ENCODE results near the gene ALCAM.

DNA sequence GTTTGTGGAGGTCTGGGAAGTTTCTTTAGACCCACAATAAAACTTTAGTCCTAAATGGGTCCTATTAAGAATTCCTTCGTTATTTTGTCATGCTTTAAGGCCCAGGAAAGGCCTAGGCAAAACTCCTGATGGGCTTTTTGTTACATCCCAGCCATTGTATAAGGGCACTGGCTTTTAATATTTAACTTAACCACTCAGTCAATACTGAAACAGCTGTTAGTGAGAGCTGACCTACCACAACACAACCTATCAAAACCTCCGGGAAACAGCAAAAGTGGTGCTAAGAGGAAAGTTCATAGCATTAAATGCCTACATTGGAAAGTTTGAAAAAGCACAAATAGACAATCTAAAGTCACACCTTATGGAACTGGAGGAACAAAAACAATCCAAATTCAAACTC is 39.6 kb downstream of the ALCAM start:
- TF ChIP-seq, protein P1, sequence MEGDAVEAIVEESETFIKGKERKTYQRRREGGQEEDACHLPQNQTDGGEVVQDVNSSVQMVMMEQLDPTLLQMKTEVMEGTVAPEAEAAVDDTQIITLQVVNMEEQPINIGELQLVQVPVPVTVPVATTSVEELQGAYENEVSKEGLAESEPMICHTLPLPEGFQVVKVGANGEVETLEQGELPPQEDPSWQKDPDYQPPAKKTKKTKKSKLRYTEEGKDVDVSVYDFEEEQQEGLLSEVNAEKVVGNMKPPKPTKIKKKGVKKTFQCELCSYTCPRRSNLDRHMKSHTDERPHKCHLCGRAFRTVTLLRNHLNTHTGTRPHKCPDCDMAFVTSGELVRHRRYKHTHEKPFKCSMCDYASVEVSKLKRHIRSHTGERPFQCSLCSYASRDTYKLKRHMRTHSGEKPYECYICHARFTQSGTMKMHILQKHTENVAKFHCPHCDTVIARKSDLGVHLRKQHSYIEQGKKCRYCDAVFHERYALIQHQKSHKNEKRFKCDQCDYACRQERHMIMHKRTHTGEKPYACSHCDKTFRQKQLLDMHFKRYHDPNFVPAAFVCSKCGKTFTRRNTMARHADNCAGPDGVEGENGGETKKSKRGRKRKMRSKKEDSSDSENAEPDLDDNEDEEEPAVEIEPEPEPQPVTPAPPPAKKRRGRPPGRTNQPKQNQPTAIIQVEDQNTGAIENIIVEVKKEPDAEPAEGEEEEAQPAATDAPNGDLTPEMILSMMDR (IDR thresholded peaks at IDR 0.05; ENCODE audit: control extremely low read depth in 1 of 3, insufficient read depth in 1 of 3, low read depth in 1 of 3, low read length in 3 of 3), result no peak
- TF ChIP-seq POLR2AphosphoS5 (IDR thresholded peaks at IDR 0.05; ENCODE audit: low read depth, low read length) (no peak), EP300 (IDR thresholded peaks at IDR 0.05; ENCODE audit: borderline replicate concordance in 1 of 2, low read depth in 2 of 2, low read length in 2 of 2) (no peak), ZNF274 (IDR thresholded peaks at IDR 0.05; ENCODE audit: borderline replicate concordance, extremely low read depth, low read length) (no peak), CBX8 (IDR thresholded peaks at IDR 0.05; ENCODE audit: borderline replicate concordance, low read depth, low read length) (no peak), SRF (IDR thresholded peaks at IDR 0.05; ENCODE audit: low read depth, low read length) (no peak), TEAD4 (IDR thresholded peaks at IDR 0.05; ENCODE audit: low read depth, low read length) (no peak), SP4 (IDR thresholded peaks at IDR 0.05; ENCODE audit: low read length) (no peak), CHD2 (IDR thresholded peaks at IDR 0.05; ENCODE audit: low read length) (no peak), JUN (IDR thresholded peaks at IDR 0.05; ENCODE audit: low read depth, low read length) (no peak), EZH2 (IDR thresholded peaks at IDR 0.05; ENCODE audit: low read depth, low read length, severe bottlenecking) (no peak), ASH2L (IDR thresholded peaks at IDR 0.05; ENCODE audit: low read length) (no peak), KDM5A (IDR thresholded peaks at IDR 0.05; ENCODE audit: low read length) (no peak), YY1 (IDR thresholded peaks at IDR 0.05; ENCODE audit: low read depth, low read length) (no peak)

Data from H1 (cell line).